ENCODE measurements around the gene IFNGR2. TPM values are rescaled to one million over a fixed set of nuclear protein-coding genes. Genes with fewer than 3 reads are reported as not detected.
"Not testable (repeated sequence)": the region's sequence is repeated elsewhere in the genome, so short reads cannot be mapped to it uniquely, and the experiment has no call there.

The IFNGR2 gene
- total RNA-seq, 1 experiment from 2014 or later = 47.9 TPM

DNA sequence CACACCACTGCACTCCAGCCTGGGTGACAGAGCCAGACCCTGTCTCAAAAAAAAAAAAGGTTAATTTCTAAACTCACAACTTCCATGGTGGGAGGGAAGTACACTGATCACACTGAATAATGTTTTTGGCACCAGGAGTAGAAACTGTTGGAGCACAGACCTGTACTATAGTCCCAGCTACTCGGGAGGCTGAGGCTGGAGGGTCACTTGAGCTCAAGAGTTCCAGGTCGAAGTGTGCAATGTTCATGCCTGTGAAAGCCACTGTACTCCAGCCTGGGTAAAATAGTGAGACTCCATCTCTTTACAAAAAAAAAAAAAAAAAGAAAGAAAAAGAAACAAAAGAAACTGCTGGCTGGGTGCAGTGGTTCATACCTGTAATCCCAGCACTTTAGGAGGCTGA, 41.3 kb downstream of the IFNGR2 start:
- POLR2A ChIA-PET = interaction anchor here (0.6 to 0.7 kb wide), 2 partner anchors 101 to 244 kb away, joined by 8 to 11 read pairs; no protein-coding TSS in a partner anchor
- Histone ChIP-seq H3K9me3 (ENCODE audit: control insufficient read depth, insufficient read depth, low read depth, low read length) (no peaks in the 10 kb centered on the region), H3K27ac (ENCODE audit: low read length) (no peak overlapping the region), H3K4me1 (ENCODE audit: control insufficient read depth, insufficient read depth, low read length) (no peaks in the 10 kb centered on the region), H3K27me3 (ENCODE audit: control insufficient read depth, insufficient read depth, low read length) (no peaks in the 10 kb centered on the region), H3K36me3 (ENCODE audit: control insufficient read depth, insufficient read depth, low read length) (no peaks in the 10 kb centered on the region), H3K4me3 (ENCODE audit: low read depth in 2 of 2, low read length in 2 of 2) (no peak overlapping the region)
- no TSS peak for BruUV-seq (replicated peaks)
- TF ChIP-seq SIN3A (IDR thresholded peaks at IDR 0.05; ENCODE audit: borderline replicate concordance, insufficient read depth, low read depth, low read length) (no peak), POLR2AphosphoS5 (IDR thresholded peaks at IDR 0.05; ENCODE audit: low read depth, low read length) (no peak), TCF7L2 (IDR thresholded peaks at IDR 0.05; ENCODE audit: low read depth, low read length) (no peak)
- TF ChIP-seq, protein P1, sequence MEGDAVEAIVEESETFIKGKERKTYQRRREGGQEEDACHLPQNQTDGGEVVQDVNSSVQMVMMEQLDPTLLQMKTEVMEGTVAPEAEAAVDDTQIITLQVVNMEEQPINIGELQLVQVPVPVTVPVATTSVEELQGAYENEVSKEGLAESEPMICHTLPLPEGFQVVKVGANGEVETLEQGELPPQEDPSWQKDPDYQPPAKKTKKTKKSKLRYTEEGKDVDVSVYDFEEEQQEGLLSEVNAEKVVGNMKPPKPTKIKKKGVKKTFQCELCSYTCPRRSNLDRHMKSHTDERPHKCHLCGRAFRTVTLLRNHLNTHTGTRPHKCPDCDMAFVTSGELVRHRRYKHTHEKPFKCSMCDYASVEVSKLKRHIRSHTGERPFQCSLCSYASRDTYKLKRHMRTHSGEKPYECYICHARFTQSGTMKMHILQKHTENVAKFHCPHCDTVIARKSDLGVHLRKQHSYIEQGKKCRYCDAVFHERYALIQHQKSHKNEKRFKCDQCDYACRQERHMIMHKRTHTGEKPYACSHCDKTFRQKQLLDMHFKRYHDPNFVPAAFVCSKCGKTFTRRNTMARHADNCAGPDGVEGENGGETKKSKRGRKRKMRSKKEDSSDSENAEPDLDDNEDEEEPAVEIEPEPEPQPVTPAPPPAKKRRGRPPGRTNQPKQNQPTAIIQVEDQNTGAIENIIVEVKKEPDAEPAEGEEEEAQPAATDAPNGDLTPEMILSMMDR (IDR thresholded peaks at IDR 0.05) = no peak
- TF ChIP-seq, protein P2, sequence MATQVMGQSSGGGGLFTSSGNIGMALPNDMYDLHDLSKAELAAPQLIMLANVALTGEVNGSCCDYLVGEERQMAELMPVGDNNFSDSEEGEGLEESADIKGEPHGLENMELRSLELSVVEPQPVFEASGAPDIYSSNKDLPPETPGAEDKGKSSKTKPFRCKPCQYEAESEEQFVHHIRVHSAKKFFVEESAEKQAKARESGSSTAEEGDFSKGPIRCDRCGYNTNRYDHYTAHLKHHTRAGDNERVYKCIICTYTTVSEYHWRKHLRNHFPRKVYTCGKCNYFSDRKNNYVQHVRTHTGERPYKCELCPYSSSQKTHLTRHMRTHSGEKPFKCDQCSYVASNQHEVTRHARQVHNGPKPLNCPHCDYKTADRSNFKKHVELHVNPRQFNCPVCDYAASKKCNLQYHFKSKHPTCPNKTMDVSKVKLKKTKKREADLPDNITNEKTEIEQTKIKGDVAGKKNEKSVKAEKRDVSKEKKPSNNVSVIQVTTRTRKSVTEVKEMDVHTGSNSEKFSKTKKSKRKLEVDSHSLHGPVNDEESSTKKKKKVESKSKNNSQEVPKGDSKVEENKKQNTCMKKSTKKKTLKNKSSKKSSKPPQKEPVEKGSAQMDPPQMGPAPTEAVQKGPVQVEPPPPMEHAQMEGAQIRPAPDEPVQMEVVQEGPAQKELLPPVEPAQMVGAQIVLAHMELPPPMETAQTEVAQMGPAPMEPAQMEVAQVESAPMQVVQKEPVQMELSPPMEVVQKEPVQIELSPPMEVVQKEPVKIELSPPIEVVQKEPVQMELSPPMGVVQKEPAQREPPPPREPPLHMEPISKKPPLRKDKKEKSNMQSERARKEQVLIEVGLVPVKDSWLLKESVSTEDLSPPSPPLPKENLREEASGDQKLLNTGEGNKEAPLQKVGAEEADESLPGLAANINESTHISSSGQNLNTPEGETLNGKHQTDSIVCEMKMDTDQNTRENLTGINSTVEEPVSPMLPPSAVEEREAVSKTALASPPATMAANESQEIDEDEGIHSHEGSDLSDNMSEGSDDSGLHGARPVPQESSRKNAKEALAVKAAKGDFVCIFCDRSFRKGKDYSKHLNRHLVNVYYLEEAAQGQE (IDR thresholded peaks at IDR 0.05; ENCODE audit: insufficient read depth in 1 of 2, low read depth in 2 of 2, low read length in 1 of 2) = no peak
- intact Hi-C loops (cut with micrococcal nuclease; ENCODE audit: unreplicated experiment) (no loop called here), in situ Hi-C loops (cut with HindIII; ENCODE audit: low pct_unique_long_range_greater_than_20kb, low sequenced_read_pairs) (no loop called here)
- CTCF ChIA-PET = interaction anchor here (0.7 to 2.1 kb wide), 3 partner anchors 83 to 495 kb away, joined by 11 to 20 read pairs (median 13); no protein-coding TSS in a partner anchor
- DNase-seq (ENCODE audit: low read depth, low spot score) = no peak
- no peak for ATAC-seq

DNA sequence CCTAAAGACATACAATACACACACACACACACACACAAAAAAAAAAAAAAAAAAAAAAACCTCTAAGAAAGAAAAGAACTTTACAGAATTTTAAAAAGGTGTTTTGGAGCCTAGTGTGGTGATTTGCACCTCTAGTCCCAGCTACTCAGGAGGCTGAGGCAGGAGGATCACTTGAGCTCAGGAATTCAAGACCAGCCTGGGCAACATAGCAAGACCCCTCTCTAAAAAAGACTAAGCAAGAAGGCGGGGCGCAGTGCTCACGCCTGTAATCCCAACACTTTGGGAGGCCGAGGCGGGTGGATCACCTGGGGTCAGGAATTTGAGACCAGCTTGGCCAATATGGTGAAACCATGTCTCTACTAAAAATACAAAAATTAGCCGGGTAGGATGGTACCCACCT, 43.4 kb downstream of the IFNGR2 start:
- CTCF ChIA-PET; POLR2A ChIA-PET; in situ Hi-C loops (cut with HindIII; ENCODE audit: low pct_unique_long_range_greater_than_20kb, low sequenced_read_pairs); DNase-seq (ENCODE audit: low read depth, low spot score); H3K27me3 ChIP-seq (ENCODE audit: control insufficient read depth, insufficient read depth, low read length); H3K4me1 ChIP-seq (ENCODE audit: control insufficient read depth, insufficient read depth, low read length); BruUV-seq (replicated peaks); H3K27ac ChIP-seq (ENCODE audit: low read length); H3K9me3 ChIP-seq (ENCODE audit: control insufficient read depth, insufficient read depth, low read depth, low read length); ATAC-seq; H3K4me3 ChIP-seq (ENCODE audit: low read depth in 2 of 2, low read length in 2 of 2); H3K36me3 ChIP-seq (ENCODE audit: control insufficient read depth, insufficient read depth, low read length): not testable (repeated sequence)
- intact Hi-C loops (cut with micrococcal nuclease; ENCODE audit: unreplicated experiment) = loop anchor here (5.0 kb wide), 1 partner anchor 249 kb away; no protein-coding TSS in a partner anchor

DNA sequence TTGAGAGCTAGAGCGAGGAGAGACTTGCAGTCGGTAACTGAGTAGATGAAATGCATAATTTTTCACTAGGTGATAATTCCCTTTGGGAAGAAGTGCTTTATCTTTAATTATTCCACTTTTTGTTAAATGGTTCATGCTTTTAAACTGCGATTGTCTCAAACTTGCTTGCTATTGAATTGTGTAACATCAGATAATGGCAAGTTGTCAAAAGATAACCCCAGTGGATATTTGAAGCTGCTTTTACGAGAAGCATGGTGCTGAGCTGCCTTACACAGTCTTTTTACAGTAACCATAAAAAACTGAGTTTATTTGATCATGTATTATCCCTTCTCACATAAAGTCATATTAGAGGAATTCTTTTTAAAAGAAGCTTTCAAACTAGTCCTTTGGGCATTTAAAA, 46.4 kb downstream of the IFNGR2 start:
- in situ Hi-C loops (cut with HindIII; ENCODE audit: low pct_unique_long_range_greater_than_20kb, low sequenced_read_pairs) = no loop called here
- H3K27me3 ChIP-seq (ENCODE audit: control insufficient read depth, insufficient read depth, low read length) = no peaks in the 10 kb centered on the region
- CTCF ChIA-PET = no interaction called here

More for the DNA sequence above, 46.4 kb downstream of the IFNGR2 start:
- no peaks in the 10 kb centered on the region for H3K9me3 ChIP-seq (ENCODE audit: control insufficient read depth, insufficient read depth, low read depth, low read length)
- ATAC-seq = no peak
- no peak overlapping the region for H3K27ac ChIP-seq (ENCODE audit: low read length)
- H3K36me3 ChIP-seq (ENCODE audit: control insufficient read depth, insufficient read depth, low read length) = no peaks in the 10 kb centered on the region
- TF ChIP-seq SIN3A (IDR thresholded peaks at IDR 0.05; ENCODE audit: borderline replicate concordance, insufficient read depth, low read depth, low read length) (no peak), TCF7L2 (IDR thresholded peaks at IDR 0.05; ENCODE audit: low read depth, low read length) (no peak), POLR2AphosphoS5 (IDR thresholded peaks at IDR 0.05; ENCODE audit: low read depth, low read length) (no peak)
- TF ChIP-seq, protein P1 (IDR thresholded peaks at IDR 0.05) = no peak
- TF ChIP-seq, protein P2 (IDR thresholded peaks at IDR 0.05; ENCODE audit: insufficient read depth in 1 of 2, low read depth in 2 of 2, low read length in 1 of 2) = no peak
- POLR2A ChIA-PET = no interaction called here
- intact Hi-C loops (cut with micrococcal nuclease; ENCODE audit: unreplicated experiment) = loop anchor here (5.0 kb wide), 1 partner anchor 252 kb away; no protein-coding TSS in a partner anchor
- no peak overlapping the region for H3K4me3 ChIP-seq (ENCODE audit: low read depth in 2 of 2, low read length in 2 of 2)
- no peaks in the 10 kb centered on the region for H3K4me1 ChIP-seq (ENCODE audit: control insufficient read depth, insufficient read depth, low read length)
- no peak for DNase-seq (ENCODE audit: low read depth, low spot score)
- no TSS peak for BruUV-seq (replicated peaks)
